Natural killer cell (primary cell): Measurements from ENCODE around the gene GREM2. TPM values are rescaled to one million over a fixed set of nuclear protein-coding genes. Genes with fewer than 3 reads are reported as not detected.

Experiments used
- ATAC-seq, 3 donors: fragments of 150-1000 bp in 2 of 3; fragments of 200-7000 bp in 1 of 3; cut with Tn5 transposase; 1 replicate in 1 of 3; 2 replicates in 2 of 3; pipeline ENCODE4 v1.10.0; 2021; ENCODE audit warnings: mild to moderate bottlenecking in 2 of 3, moderate library complexity in 2 of 3
- DNase-seq, 2 donors: peaks; one replicate each; pipeline versions ENCODE4 v3.0.0 to v3.0.0-alpha.2; 2013 to 2021; ENCODE audit warnings: mixed read lengths in 1 of 2
- H3K27ac ChIP-seq: one replicate; pipeline ENCODE4 v1.5.1; 2013; ENCODE audit warnings: mild to moderate bottlenecking, low read length
- H3K27me3 ChIP-seq: one replicate; pipeline ENCODE4 v1.6.1; 2013; ENCODE audit warnings: low read length; ENCODE audit not compliant: control insufficient read depth, insufficient read depth
- H3K36me3 ChIP-seq: one replicate; pipeline ENCODE4 v1.6.1; 2013; ENCODE audit warnings: low read length; ENCODE audit not compliant: control insufficient read depth, insufficient read depth
- H3K4me1 ChIP-seq: one replicate; pipeline ENCODE4 v1.6.1; 2013; ENCODE audit warnings: low read length; ENCODE audit not compliant: control insufficient read depth, insufficient read depth
- H3K4me3 ChIP-seq: one replicate; pipeline ENCODE4 v1.5.1; 2013; ENCODE audit warnings: low read length
- H3K9me3 ChIP-seq: one replicate; pipeline ENCODE4 v1.6.1; 2013; ENCODE audit warnings: low read length; ENCODE audit not compliant: control insufficient read depth, insufficient read depth
- H3K27ac Mint-ChIP-seq, 2 donors: one replicate each; pipeline ENCODE4 v1.8.0; 2022; ENCODE audit warnings: mild to moderate bottlenecking in 2 of 2, mixed read lengths in 2 of 2, moderate library complexity in 1 of 2
- H3K27me3 Mint-ChIP-seq, 2 donors: one replicate each; pipeline ENCODE4 v1.8.0; 2022; ENCODE audit warnings: low read depth in 2 of 2, mixed read lengths in 2 of 2
- H3K36me3 Mint-ChIP-seq: one replicate; pipeline ENCODE4 v1.8.0; 2022; ENCODE audit warnings: mixed read lengths
- H3K4me1 Mint-ChIP-seq, 2 donors: one replicate each; pipeline ENCODE4 v1.8.0; 2022; ENCODE audit warnings: mixed read lengths in 2 of 2
- H3K4me3 Mint-ChIP-seq: one replicate; pipeline ENCODE4 v1.8.0; 2022; ENCODE audit warnings: mild to moderate bottlenecking, moderate library complexity, mixed read lengths
- H3K9me3 Mint-ChIP-seq, 2 donors: one replicate each; pipeline ENCODE4 v1.8.0; 2022; ENCODE audit warnings: mixed read lengths in 2 of 2
- WGBS: methylation state at CpG from one replicate; pipeline ENCODE4 v1.1.7; 2013; ENCODE audit warnings: missing lambda C conversion rate; ENCODE audit not compliant: insufficient coverage; 5-methylcytosine and 5-hydroxymethylcytosine counted together
- intact Hi-C: fragments of 100-400 bp; cut with micrococcal nuclease; formaldehyde crosslinking; loops from one replicate; pipeline ENCODE4 v1.14.2; 2022
- total RNA-seq, 4 donors: library from RNA; stranded (reverse); fragments of 120-200 nt in 1 of 4; gene quantifications; one replicate each; pipeline versions ENCODE4 v1.2.3 to v1.2.4, GENCODE V29; 2013 to 2022
- TF ChIP-seq, protein P1 (sequence below): fragments of 200-600 bp; IDR thresholded peaks from one replicate; pipeline ENCODE4 v1.8.0; 2022; ENCODE audit warnings: antibody characterized with exemption

GREM2 gene
- total RNA-seq, 3 donors from 2014 or later (not counting 1 experiment from before 2014, with no cell fraction given): 0.08 to 0.34 TPM; not detected in 1

DNA sequence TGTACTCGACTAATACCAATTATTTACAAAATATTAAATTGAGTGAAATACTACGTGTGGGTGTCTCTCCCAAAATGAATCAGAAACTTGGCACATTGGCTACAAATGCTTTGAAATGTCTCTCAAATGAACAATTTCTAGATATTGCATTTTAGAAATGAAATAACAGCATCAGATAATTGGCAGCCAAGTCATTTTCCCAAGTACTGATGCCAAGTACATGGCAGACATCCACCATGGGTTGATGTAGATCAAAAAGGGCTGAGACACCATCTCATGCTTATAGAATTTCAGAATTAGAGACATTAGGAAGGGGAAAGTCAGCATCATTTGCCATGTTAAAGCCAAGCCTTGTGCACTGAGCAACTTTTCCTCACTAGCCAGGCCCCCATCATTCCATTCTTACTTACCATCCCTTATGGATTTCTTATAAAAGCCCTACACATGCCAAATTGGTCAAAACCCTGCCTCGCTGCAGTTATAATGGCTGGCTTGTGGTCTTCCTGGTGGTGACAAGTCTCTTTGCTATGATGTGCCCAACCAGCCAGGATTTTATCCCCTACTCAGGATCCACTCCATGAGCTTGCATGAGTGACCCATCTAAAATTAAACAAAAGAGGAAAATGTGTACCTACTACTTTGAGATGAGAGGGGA, 73.1 kb downstream of the GREM2 start:
- no peak overlapping the region for H3K27ac Mint-ChIP-seq

DNA sequence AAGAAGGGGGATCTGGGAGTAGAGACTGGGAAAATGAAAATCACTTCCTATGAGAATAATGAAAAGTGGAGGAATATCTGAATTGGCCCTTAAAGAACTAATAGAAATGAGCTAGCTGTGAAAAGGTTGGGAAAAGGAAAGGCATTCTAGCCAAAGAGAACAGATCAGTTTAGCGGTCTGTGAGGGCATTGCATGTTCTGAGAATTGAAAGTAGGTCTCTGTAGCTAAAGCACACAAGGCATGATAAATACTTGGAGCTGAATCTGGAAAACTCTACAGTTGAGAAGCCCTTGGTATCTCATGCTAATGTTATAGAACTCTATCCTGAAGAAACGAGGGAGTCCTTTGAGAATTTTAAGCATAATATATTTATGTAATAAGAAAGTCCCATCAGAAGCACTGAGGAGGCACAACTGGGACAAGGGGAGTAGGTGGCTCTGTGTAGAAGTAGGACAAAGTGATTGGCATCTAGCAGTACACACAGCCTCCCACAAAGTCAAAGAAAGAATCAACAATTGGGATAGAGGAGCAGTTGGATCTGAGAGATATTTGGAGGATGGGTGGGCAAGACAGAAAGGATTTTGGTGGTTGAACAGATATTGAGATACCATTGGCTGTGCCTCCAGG, 78.7 kb downstream of the GREM2 start:
- no peak overlapping the region for H3K4me3 Mint-ChIP-seq
- no peaks in the 10 kb centered on the region for H3K4me1 Mint-ChIP-seq
- H3K27me3 Mint-ChIP-seq: peaks cover 14 to 62% of the 10 kb centered on the region in 2 donors
- no peak overlapping the region for H3K27ac ChIP-seq
- peaks cover 16% of the 10 kb centered on the region for H3K36me3 Mint-ChIP-seq
- no peak overlapping the region for H3K4me3 ChIP-seq
- H3K9me3 ChIP-seq: no peaks in the 10 kb centered on the region
- peaks cover 2% of the 10 kb centered on the region for H3K27me3 ChIP-seq
- ATAC-seq: no peak
- no peak overlapping the region for H3K27ac Mint-ChIP-seq
- no peaks in the 10 kb centered on the region for H3K9me3 Mint-ChIP-seq
- intact Hi-C loops: no loop called here
- H3K36me3 ChIP-seq: no peaks in the 10 kb centered on the region
- no peaks in the 10 kb centered on the region for H3K4me1 ChIP-seq
- DNase-seq: no peak
- WGBS: 83% methylated on average over 1 of the region's 2 CpGs
- TF ChIP-seq, protein P1, sequence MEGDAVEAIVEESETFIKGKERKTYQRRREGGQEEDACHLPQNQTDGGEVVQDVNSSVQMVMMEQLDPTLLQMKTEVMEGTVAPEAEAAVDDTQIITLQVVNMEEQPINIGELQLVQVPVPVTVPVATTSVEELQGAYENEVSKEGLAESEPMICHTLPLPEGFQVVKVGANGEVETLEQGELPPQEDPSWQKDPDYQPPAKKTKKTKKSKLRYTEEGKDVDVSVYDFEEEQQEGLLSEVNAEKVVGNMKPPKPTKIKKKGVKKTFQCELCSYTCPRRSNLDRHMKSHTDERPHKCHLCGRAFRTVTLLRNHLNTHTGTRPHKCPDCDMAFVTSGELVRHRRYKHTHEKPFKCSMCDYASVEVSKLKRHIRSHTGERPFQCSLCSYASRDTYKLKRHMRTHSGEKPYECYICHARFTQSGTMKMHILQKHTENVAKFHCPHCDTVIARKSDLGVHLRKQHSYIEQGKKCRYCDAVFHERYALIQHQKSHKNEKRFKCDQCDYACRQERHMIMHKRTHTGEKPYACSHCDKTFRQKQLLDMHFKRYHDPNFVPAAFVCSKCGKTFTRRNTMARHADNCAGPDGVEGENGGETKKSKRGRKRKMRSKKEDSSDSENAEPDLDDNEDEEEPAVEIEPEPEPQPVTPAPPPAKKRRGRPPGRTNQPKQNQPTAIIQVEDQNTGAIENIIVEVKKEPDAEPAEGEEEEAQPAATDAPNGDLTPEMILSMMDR: no peak

More for the DNA sequence above, 73.1 kb downstream of the GREM2 start:
- TF ChIP-seq, protein P1: no peak
- peaks cover 13% of the 10 kb centered on the region for H3K4me1 ChIP-seq
- H3K4me1 Mint-ChIP-seq: peaks cover 17% of the 10 kb centered on the region in 2 donors
- DNase-seq (no peak), ATAC-seq (no peak)
- H3K27me3 Mint-ChIP-seq: peaks cover 4 to 26% of the 10 kb centered on the region in 2 donors
- intact Hi-C loops: no loop called here
- H3K36me3 Mint-ChIP-seq: peaks cover 16% of the 10 kb centered on the region
- no peak overlapping the region for H3K4me3 ChIP-seq
- H3K27ac ChIP-seq: no peak overlapping the region
- H3K9me3 Mint-ChIP-seq: no peaks in the 10 kb centered on the region
- no peaks in the 10 kb centered on the region for H3K27me3 ChIP-seq
- no peaks in the 10 kb centered on the region for H3K36me3 ChIP-seq
- no peak overlapping the region for H3K4me3 Mint-ChIP-seq
- no peaks in the 10 kb centered on the region for H3K9me3 ChIP-seq
- 87% methylated on average over 2 of the region's 3 CpGs for WGBS

DNA sequence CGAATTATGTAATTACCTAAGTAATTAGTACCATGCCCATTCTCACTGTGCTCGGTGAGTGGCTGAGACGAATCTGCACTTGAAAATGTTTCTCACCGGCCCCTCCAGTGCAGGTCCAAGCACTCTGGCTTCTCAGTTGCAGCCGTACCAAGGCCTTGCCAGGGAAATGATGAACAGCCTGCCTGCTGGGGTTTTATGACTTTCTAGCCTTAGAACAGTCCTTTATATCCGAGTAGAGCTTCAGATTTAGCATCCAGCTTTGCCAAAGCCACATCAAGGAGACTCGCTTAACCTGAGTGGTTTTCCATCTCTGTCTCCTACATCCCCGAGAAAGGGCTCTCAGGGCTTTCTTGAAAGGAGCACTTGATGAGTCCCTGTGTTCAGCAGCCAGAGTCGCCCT, 83.4 kb downstream of the GREM2 start:
- TF ChIP-seq, protein P1: no peak
- Mint-ChIP-seq H3K4me3 (no peak overlapping the region), H3K27ac (no peak overlapping the region), H3K4me1 (no peaks in the 10 kb centered on the region), H3K36me3 (no peaks in the 10 kb centered on the region), H3K9me3 (no peaks in the 10 kb centered on the region), H3K27me3 (peaks cover 13 to 40% of the 10 kb centered on the region in 2 donors)
- intact Hi-C loops: no loop called here
- ATAC-seq (no peak), DNase-seq (no peak)
- H3K27me3 ChIP-seq: peaks cover 2% of the 10 kb centered on the region
- WGBS: 84% methylated on average over 9 of the region's 9 CpGs
- H3K9me3 ChIP-seq: no peaks in the 10 kb centered on the region
- H3K4me3 ChIP-seq: no peak overlapping the region
- no peaks in the 10 kb centered on the region for H3K4me1 ChIP-seq
- H3K36me3 ChIP-seq: no peaks in the 10 kb centered on the region
- no peak overlapping the region for H3K27ac ChIP-seq
